ENCODE data around the gene AIFM3. TPM values are rescaled to one million over a fixed set of nuclear protein-coding genes. Genes with fewer than 3 reads are reported as not detected.
"Not testable (repeated sequence)": the region's sequence is repeated elsewhere in the genome, so short reads cannot be mapped to it uniquely, and the experiment has no call there.

The AIFM3 gene
- total RNA-seq, 1 donor from 2014 or later, result 0.47 TPM

GRCh38 chr22:21001601-21002325 lies 34.7 kb downstream of the AIFM3 start, which contains the start of gene THAP7:
Gene THAP7, minus strand, starts transcription at chr22:21002118. Its CDS starts 207 bp downstream, at chr22:21001911.
- peak within 1 kb of the TSS; percentile 97 for H3K27ac Mint-ChIP-seq (ENCODE audit: unreplicated experiment)
- DNase-seq (ENCODE audit: low spot score), result peak; percentile 98
- no peaks in the 10 kb centered on the region for H3K36me3 Mint-ChIP-seq (ENCODE audit: low read depth)
- peaks cover 27% of the 10 kb centered on the region for H3K4me1 Mint-ChIP-seq (ENCODE audit: low read depth)
- H3K9me3 Mint-ChIP-seq (ENCODE audit: low read depth), result no peaks in the 10 kb centered on the region
- no peak for TF ChIP-seq CTCF (IDR thresholded peaks at IDR 0.05)
- peak within 1 kb of the TSS; percentile 91 for H3K4me3 Mint-ChIP-seq (ENCODE audit: unreplicated experiment)
- H3K27me3 Mint-ChIP-seq (ENCODE audit: low read depth), result no peaks in the 10 kb centered on the region

- no peaks in the 10 kb centered on the region for H3K36me3 Mint-ChIP-seq (ENCODE audit: low read depth)
- H3K4me1 Mint-ChIP-seq (ENCODE audit: low read depth), result peaks cover 27% of the 10 kb centered on the region
- DNase-seq (ENCODE audit: low spot score), result no peak
- no peaks in the 10 kb centered on the region for H3K9me3 Mint-ChIP-seq (ENCODE audit: low read depth)
- no peak for TF ChIP-seq CTCF (IDR thresholded peaks at IDR 0.05)
- H3K27me3 Mint-ChIP-seq (ENCODE audit: low read depth), result no peaks in the 10 kb centered on the region
- no peak overlapping the region for H3K27ac Mint-ChIP-seq (ENCODE audit: unreplicated experiment)
- H3K4me3 Mint-ChIP-seq (ENCODE audit: unreplicated experiment), result peak overlapping the region; percentile 16
Measured at GRCh38 chr22:21003782-21004181, 36.7 kb downstream of the AIFM3 start.

- DNase-seq (ENCODE audit: low spot score); H3K36me3 Mint-ChIP-seq (ENCODE audit: low read depth); H3K9me3 Mint-ChIP-seq (ENCODE audit: low read depth); H3K27ac Mint-ChIP-seq (ENCODE audit: unreplicated experiment); H3K4me3 Mint-ChIP-seq (ENCODE audit: unreplicated experiment); H3K27me3 Mint-ChIP-seq (ENCODE audit: low read depth); H3K4me1 Mint-ChIP-seq (ENCODE audit: low read depth): not testable (repeated sequence)
Measured at GRCh38 chr22:21009208-21009607, 42.2 kb downstream of the AIFM3 start.

GRCh38 chr22:21009638-21010425 lies 42.8 kb downstream of the AIFM3 start:
- H3K36me3 Mint-ChIP-seq (ENCODE audit: low read depth), result no peaks in the 10 kb centered on the region
- H3K9me3 Mint-ChIP-seq (ENCODE audit: low read depth), result no peaks in the 10 kb centered on the region
- no peaks in the 10 kb centered on the region for H3K27me3 Mint-ChIP-seq (ENCODE audit: low read depth)
- no peak for TF ChIP-seq CTCF (IDR thresholded peaks at IDR 0.05)
- H3K4me3 Mint-ChIP-seq (ENCODE audit: unreplicated experiment), result no peak overlapping the region
- H3K4me1 Mint-ChIP-seq (ENCODE audit: low read depth), result peaks cover 12% of the 10 kb centered on the region
- H3K27ac Mint-ChIP-seq (ENCODE audit: unreplicated experiment), result no peak overlapping the region
- no peak for DNase-seq (ENCODE audit: low spot score)

GRCh38 chr22:21010426-21011113 lies 43.5 kb downstream of the AIFM3 start:
- TF ChIP-seq CTCF (IDR thresholded peaks at IDR 0.05), result no peak
- Mint-ChIP-seq H3K4me3 (ENCODE audit: unreplicated experiment) (no peak overlapping the region), H3K9me3 (ENCODE audit: low read depth) (no peaks in the 10 kb centered on the region), H3K27me3 (ENCODE audit: low read depth) (no peaks in the 10 kb centered on the region), H3K4me1 (ENCODE audit: low read depth) (peaks cover 20% of the 10 kb centered on the region), H3K36me3 (ENCODE audit: low read depth) (no peaks in the 10 kb centered on the region), H3K27ac (ENCODE audit: unreplicated experiment) (no peak overlapping the region)
- no peak for DNase-seq (ENCODE audit: low spot score)
